HCT116 (cell line): ENCODE measurements around the gene TACC3. TPM values are rescaled to one million over a fixed set of nuclear protein-coding genes. Genes with fewer than 3 reads are reported as not detected.

Experiments used
- ATAC-seq: fragments of 200-7000 bp; cut with Tn5 transposase; 2 replicates; pipeline ENCODE4 v1.9.1; 2020; ENCODE audit warnings: mild to moderate bottlenecking, moderate library complexity
- BruUV-seq: library from RNA; stranded (reverse); fragments of 400-500 nt; replicated peaks from 2 replicates; lab custom pipeline; 2021; lab: Mats Ljungman, UMichigan
- CTCF ChIA-PET: fragments of 300-600 bp; sonication (Branson Sonifier 250); formaldehyde crosslinking; loops from one replicate; lab custom pipeline; 2021; ENCODE audit warnings: antibody characterized with exemption; lab: Charles Lee
- POLR2A ChIA-PET: fragments of 300-600, 350-600 bp; sonication (Branson Sonifier 250); formaldehyde crosslinking; loops from one replicate; lab custom pipeline; 2021; ENCODE audit warnings: antibody characterized with exemption; lab: Charles Lee
- RAD21 ChIA-PET, 2 experiments: fragments of 300-600 bp; sonication (Branson Sonifier 250); formaldehyde crosslinking; loops; one replicate each; lab custom pipeline; 2023; ENCODE audit warnings: low total read pairs in 2 of 2; ENCODE audit not compliant: uncharacterized antibody in 2 of 2, unreplicated experiment in 2 of 2, low non-redundant PET in 1 of 2; lab: Charles Lee
- DNase-seq: peaks from one replicate; pipeline ENCODE4 v3.0.0-alpha.2; 2010; ENCODE audit warnings: low read depth, low spot score
- H2AFZ ChIP-seq: fragments of 200-600 bp; shearing (Covaris generic), sonication (generic); 2 replicates; pipeline ENCODE4 v1.6.1; 2017; ENCODE audit warnings: low read depth, mixed run types, mixed read lengths, antibody characterized with exemption, low read length; ENCODE audit not compliant: poor library complexity, severe bottlenecking
- H3K27ac ChIP-seq: 2 replicates; pipeline ENCODE4 v1.5.1; 2012; ENCODE audit warnings: low read depth, low read length
- H3K27me3 ChIP-seq: fragments of 200-600 bp; sonication (generic); 2 replicates; pipeline ENCODE4 v1.6.1; 2016; ENCODE audit warnings: mixed run types, low read length, mixed read lengths; ENCODE audit not compliant: insufficient read depth
- H3K36me3 ChIP-seq, 2 experiments: fragments of 200-500 bp in 1 of 2; fragments of 200-600 bp in 1 of 2; sonication (Bioruptor generic) in 1 of 2; sonication (generic) in 1 of 2; 2 replicates each; pipeline versions ENCODE4 v1.5.1 to v1.6.1; 2014 to 2016; ENCODE audit warnings: low read length in 2 of 2, inconsistent platforms in 1 of 2, mixed read lengths in 1 of 2, mixed run types in 1 of 2; ENCODE audit not compliant: insufficient read depth in 2 of 2, control insufficient read depth in 1 of 2
- H3K4me1 ChIP-seq, 2 experiments: fragments of 200-600 bp in 1 of 2; sonication (generic) in 1 of 2; 2 replicates each; pipeline versions ENCODE4 v1.5.1 to v1.6.1; 2012 to 2017; ENCODE audit warnings: low read length in 2 of 2, inconsistent platforms in 1 of 2, mild to moderate bottlenecking in 1 of 2, mixed read lengths in 1 of 2, mixed run types in 1 of 2, moderate library complexity in 1 of 2; ENCODE audit not compliant: insufficient read depth in 2 of 2, control insufficient read depth in 1 of 2
- H3K4me2 ChIP-seq: fragments of 200-600 bp; sonication (generic); 2 replicates; pipeline ENCODE4 v1.6.1; 2017; ENCODE audit warnings: mixed run types, low read length, mixed read lengths
- H3K4me3 ChIP-seq, 2 experiments: fragments of 200-600 bp in 1 of 2; sonication (generic) in 1 of 2; replicated peaks in 1 of 2; 2 replicates each; pipeline ENCODE4 v1.5.1; 2011 to 2016; ENCODE audit warnings: low read length in 2 of 2, control low read depth in 1 of 2, low read depth in 1 of 2, mild to moderate bottlenecking in 1 of 2, mixed read lengths in 1 of 2, mixed run types in 1 of 2
- H3K79me2 ChIP-seq: fragments of 200-600 bp; sonication (generic); 2 replicates; pipeline ENCODE4 v1.6.1; 2017; ENCODE audit warnings: mild to moderate bottlenecking, mixed run types, low read length, moderate library complexity, mixed read lengths; ENCODE audit not compliant: insufficient read depth
- H3K9ac ChIP-seq: fragments of 200-600 bp; sonication (generic); 2 replicates; pipeline ENCODE4 v1.6.1; 2016; ENCODE audit warnings: low read length, mixed read lengths
- H3K9me2 ChIP-seq: fragments of 200-600 bp; sonication (generic), shearing (Covaris generic); 2 replicates; pipeline ENCODE4 v1.6.1; 2017; ENCODE audit warnings: mixed run types, mild to moderate bottlenecking, moderate library complexity; ENCODE audit not compliant: insufficient read depth
- H3K9me3 ChIP-seq, 2 experiments: fragments of 200-500 bp in 1 of 2; fragments of 200-600 bp in 1 of 2; sonication (Bioruptor generic) in 1 of 2; sonication (generic) in 1 of 2; 2 replicates each; pipeline ENCODE4 v1.6.1; 2014 to 2017; ENCODE audit warnings: low read length in 2 of 2, mixed read lengths in 2 of 2, inconsistent platforms in 1 of 2, low read depth in 1 of 2, mild to moderate bottlenecking in 1 of 2, mixed run types in 1 of 2, moderate library complexity in 1 of 2; ENCODE audit not compliant: control insufficient read depth in 1 of 2, insufficient read depth in 1 of 2
- H4K20me1 ChIP-seq: fragments of 200-600 bp; sonication (generic), shearing (Covaris generic); 2 replicates; pipeline ENCODE4 v1.6.1; 2017; ENCODE audit warnings: mixed run types, mild to moderate bottlenecking, moderate library complexity; ENCODE audit not compliant: insufficient read depth
- POLR2AphosphoS5 ChIP-seq: IDR thresholded peaks from 2 replicates; pipeline ENCODE4 v1.6.1; 2011; ENCODE audit warnings: mild to moderate bottlenecking, low read depth, low read length, moderate library complexity
- intact Hi-C: fragments of 100-400 bp; cut with micrococcal nuclease; formaldehyde crosslinking; loops from 2 replicates; pipeline ENCODE4 v1.10.0; 2022
- total RNA-seq: library from RNA; stranded (reverse); gene quantifications from one replicate; pipeline ENCODE4 v1.2.1, GENCODE V29; 2021; ENCODE audit not compliant: unreplicated experiment
- TF ChIP-seq, protein P1 (sequence below), 3 experiments: fragments of 200-600 bp in 1 of 3; sonication (generic) in 1 of 3; IDR thresholded peaks in 2 of 3; conservative IDR thresholded peaks in 1 of 3; 2 replicates each; pipeline ENCODE4 v1.5.1; 2012 to 2017; ENCODE audit warnings: low read depth in 2 of 3, low read length in 2 of 3, antibody characterized with exemption in 1 of 3, borderline replicate concordance in 1 of 3, control low read depth in 1 of 3, mild to moderate bottlenecking in 1 of 3, mixed read lengths in 1 of 3, mixed run types in 1 of 3, moderate library complexity in 1 of 3; ENCODE audit not compliant: insufficient read depth in 1 of 3
- TF ChIP-seq, protein P2 (sequence below): IDR thresholded peaks from 2 replicates; pipeline ENCODE4 v1.6.1; 2012; ENCODE audit warnings: low read depth

TACC3 gene
- total RNA-seq, 1 experiment from 2014 or later: 106 TPM

- no peak overlapping the region for H3K4me2 ChIP-seq
- ChIA-PET CTCF (interaction anchor here (1.0 kb wide), 1 partner anchor 40 kb away, joined by 3 read pairs; no protein-coding TSS in a partner anchor), RAD21 (no interaction called here), POLR2A (no interaction called here)
- no peak overlapping the region for H3K27ac ChIP-seq
- H3K79me2 ChIP-seq: peaks cover 64% of the 10 kb centered on the region
- no peaks in the 10 kb centered on the region for H4K20me1 ChIP-seq
- TF ChIP-seq, protein P1, sequence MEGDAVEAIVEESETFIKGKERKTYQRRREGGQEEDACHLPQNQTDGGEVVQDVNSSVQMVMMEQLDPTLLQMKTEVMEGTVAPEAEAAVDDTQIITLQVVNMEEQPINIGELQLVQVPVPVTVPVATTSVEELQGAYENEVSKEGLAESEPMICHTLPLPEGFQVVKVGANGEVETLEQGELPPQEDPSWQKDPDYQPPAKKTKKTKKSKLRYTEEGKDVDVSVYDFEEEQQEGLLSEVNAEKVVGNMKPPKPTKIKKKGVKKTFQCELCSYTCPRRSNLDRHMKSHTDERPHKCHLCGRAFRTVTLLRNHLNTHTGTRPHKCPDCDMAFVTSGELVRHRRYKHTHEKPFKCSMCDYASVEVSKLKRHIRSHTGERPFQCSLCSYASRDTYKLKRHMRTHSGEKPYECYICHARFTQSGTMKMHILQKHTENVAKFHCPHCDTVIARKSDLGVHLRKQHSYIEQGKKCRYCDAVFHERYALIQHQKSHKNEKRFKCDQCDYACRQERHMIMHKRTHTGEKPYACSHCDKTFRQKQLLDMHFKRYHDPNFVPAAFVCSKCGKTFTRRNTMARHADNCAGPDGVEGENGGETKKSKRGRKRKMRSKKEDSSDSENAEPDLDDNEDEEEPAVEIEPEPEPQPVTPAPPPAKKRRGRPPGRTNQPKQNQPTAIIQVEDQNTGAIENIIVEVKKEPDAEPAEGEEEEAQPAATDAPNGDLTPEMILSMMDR (IDR thresholded peaks at IDR 0.05 in 2 of 3, conservative IDR thresholded peaks at IDR 0.05 in 1 of 3; ENCODE audit: borderline replicate concordance in 1 of 3, insufficient read depth in 1 of 3, low read depth in 2 of 3, low read length in 2 of 3): no peak
- TF ChIP-seq POLR2AphosphoS5: no peak
- TF ChIP-seq, protein P2, sequence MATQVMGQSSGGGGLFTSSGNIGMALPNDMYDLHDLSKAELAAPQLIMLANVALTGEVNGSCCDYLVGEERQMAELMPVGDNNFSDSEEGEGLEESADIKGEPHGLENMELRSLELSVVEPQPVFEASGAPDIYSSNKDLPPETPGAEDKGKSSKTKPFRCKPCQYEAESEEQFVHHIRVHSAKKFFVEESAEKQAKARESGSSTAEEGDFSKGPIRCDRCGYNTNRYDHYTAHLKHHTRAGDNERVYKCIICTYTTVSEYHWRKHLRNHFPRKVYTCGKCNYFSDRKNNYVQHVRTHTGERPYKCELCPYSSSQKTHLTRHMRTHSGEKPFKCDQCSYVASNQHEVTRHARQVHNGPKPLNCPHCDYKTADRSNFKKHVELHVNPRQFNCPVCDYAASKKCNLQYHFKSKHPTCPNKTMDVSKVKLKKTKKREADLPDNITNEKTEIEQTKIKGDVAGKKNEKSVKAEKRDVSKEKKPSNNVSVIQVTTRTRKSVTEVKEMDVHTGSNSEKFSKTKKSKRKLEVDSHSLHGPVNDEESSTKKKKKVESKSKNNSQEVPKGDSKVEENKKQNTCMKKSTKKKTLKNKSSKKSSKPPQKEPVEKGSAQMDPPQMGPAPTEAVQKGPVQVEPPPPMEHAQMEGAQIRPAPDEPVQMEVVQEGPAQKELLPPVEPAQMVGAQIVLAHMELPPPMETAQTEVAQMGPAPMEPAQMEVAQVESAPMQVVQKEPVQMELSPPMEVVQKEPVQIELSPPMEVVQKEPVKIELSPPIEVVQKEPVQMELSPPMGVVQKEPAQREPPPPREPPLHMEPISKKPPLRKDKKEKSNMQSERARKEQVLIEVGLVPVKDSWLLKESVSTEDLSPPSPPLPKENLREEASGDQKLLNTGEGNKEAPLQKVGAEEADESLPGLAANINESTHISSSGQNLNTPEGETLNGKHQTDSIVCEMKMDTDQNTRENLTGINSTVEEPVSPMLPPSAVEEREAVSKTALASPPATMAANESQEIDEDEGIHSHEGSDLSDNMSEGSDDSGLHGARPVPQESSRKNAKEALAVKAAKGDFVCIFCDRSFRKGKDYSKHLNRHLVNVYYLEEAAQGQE: no peak
- H2AFZ ChIP-seq: no peak overlapping the region
- no peak for DNase-seq
- H3K9me3 ChIP-seq: peaks cover 11 to 12% of the 10 kb centered on the region in 2 experiments; a peak in 2 of 4 replicates
- BruUV-seq: no TSS peak
- no peaks in the 10 kb centered on the region for H3K9me2 ChIP-seq
- no peak overlapping the region for H3K9ac ChIP-seq
- no peaks in the 10 kb centered on the region for H3K27me3 ChIP-seq
- peaks cover 0 to under 1% of the 10 kb centered on the region in 2 experiments; a peak in 3 of 4 replicates for H3K4me1 ChIP-seq
- ATAC-seq: no peak
- intact Hi-C loops: no loop called here
- H3K36me3 ChIP-seq: peaks cover 49 to 87% of the 10 kb centered on the region in 2 experiments
- H3K4me3 ChIP-seq: no peak overlapping the region
Measured at GRCh38 chr4:1732911-1733310, 11.6 kb downstream of the TACC3 start.
